ENCODE data around the gene MAU2. TPM values are rescaled to one million over a fixed set of nuclear protein-coding genes. Genes with fewer than 3 reads are reported as not detected.

The MAU2 gene
- total RNA-seq, 1 donor from 2014 or later: 55.2 TPM

DNA sequence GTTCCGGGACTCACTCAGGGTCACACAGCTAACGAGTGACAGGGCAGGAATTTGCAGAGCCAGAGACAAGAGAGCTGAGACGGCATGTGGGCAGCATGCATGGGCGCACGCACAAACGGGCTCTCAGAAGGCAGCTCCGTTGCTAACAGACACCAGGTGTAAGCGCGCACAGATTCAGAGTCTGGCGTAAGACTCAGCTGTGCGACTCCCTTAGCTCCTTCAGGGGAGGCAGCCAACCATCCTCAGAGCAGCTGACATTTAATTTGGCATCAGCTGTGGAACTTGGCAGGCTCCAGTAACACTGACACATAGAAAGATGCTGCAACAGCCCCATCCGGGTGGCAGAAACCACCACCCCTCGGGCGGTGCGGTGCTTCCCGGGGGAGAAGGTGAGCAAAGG is 40.1 kb upstream of the MAU2 start:
- no peak for DNase-seq (ENCODE audit: extremely low spot score in 2 of 2)
- intact Hi-C loops (cut with DNase I): no loop called here
- Histone ChIP-seq H3K4me3 (no peak overlapping the region), H3K27me3 (no peaks in the 10 kb centered on the region), H3K27ac (no peak overlapping the region), H3K9me3 (no peaks in the 10 kb centered on the region), H3K36me3 (peaks cover 0 to 71% of the 10 kb centered on the region in 2 donors), H3K4me1 (no peaks in the 10 kb centered on the region)
- TF ChIP-seq, protein P1, sequence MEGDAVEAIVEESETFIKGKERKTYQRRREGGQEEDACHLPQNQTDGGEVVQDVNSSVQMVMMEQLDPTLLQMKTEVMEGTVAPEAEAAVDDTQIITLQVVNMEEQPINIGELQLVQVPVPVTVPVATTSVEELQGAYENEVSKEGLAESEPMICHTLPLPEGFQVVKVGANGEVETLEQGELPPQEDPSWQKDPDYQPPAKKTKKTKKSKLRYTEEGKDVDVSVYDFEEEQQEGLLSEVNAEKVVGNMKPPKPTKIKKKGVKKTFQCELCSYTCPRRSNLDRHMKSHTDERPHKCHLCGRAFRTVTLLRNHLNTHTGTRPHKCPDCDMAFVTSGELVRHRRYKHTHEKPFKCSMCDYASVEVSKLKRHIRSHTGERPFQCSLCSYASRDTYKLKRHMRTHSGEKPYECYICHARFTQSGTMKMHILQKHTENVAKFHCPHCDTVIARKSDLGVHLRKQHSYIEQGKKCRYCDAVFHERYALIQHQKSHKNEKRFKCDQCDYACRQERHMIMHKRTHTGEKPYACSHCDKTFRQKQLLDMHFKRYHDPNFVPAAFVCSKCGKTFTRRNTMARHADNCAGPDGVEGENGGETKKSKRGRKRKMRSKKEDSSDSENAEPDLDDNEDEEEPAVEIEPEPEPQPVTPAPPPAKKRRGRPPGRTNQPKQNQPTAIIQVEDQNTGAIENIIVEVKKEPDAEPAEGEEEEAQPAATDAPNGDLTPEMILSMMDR (IDR thresholded peaks at IDR 0.05): no peak
- TF ChIP-seq POLR2AphosphoS5 (IDR thresholded peaks at IDR 0.05; ENCODE audit: insufficient read depth in 1 of 2, low read depth in 1 of 2) (no peak), POLR2A (IDR thresholded peaks at IDR 0.05) (no peak)

DNA sequence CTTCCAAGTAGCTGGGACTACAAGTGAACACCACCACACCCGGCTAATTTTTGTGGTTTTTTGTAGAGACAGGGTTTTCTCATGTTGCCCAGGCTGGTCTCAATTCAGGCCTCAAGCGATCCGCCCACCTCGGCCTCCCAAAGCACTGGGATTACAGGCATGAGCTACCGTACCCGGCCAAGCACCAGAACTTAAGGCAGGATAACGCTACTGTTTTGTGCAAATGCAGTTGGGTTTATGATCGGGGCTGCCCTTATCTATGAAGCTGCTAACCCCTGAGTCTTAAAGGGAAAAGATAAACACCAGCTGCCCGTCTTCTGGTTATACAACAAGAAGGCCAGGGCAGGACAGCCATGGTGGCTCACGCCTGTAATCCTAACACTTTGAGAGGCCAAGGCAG is 34.9 kb upstream of the MAU2 start:
- TF ChIP-seq POLR2AphosphoS5 (IDR thresholded peaks at IDR 0.05; ENCODE audit: insufficient read depth in 1 of 2, low read depth in 1 of 2): no peak
- TF ChIP-seq POLR2A (IDR thresholded peaks at IDR 0.05): no peak
- TF ChIP-seq, protein P1 (IDR thresholded peaks at IDR 0.05): no peak
- H3K36me3 ChIP-seq: peaks cover 0 to 48% of the 10 kb centered on the region in 2 donors

GRCh38 chr19:19292607-19293006 is 28.0 kb upstream of the MAU2 start:
- Histone ChIP-seq H3K4me3 (no peak overlapping the region), H3K4me1 (no peaks in the 10 kb centered on the region), H3K36me3 (peaks cover 2 to 62% of the 10 kb centered on the region in 2 donors), H3K9me3 (no peaks in the 10 kb centered on the region), H3K27ac (no peak overlapping the region), H3K27me3 (no peaks in the 10 kb centered on the region)
- intact Hi-C loops (cut with DNase I): no loop called here
- no peak for TF ChIP-seq POLR2A (IDR thresholded peaks at IDR 0.05)
- TF ChIP-seq, protein P1 (IDR thresholded peaks at IDR 0.05): no peak
- TF ChIP-seq POLR2AphosphoS5 (IDR thresholded peaks at IDR 0.05; ENCODE audit: insufficient read depth in 1 of 2, low read depth in 1 of 2): no peak
- no peak for DNase-seq (ENCODE audit: extremely low spot score in 2 of 2)

More for the DNA sequence above, 34.9 kb upstream of the MAU2 start:
- no peak overlapping the region for H3K27ac ChIP-seq
- no peak overlapping the region for H3K4me3 ChIP-seq
- no peaks in the 10 kb centered on the region for H3K27me3 ChIP-seq
- no peaks in the 10 kb centered on the region for H3K9me3 ChIP-seq
- no peak for DNase-seq (ENCODE audit: extremely low spot score in 2 of 2)
- H3K4me1 ChIP-seq: no peaks in the 10 kb centered on the region
- intact Hi-C loops (cut with DNase I): no loop called here

DNA sequence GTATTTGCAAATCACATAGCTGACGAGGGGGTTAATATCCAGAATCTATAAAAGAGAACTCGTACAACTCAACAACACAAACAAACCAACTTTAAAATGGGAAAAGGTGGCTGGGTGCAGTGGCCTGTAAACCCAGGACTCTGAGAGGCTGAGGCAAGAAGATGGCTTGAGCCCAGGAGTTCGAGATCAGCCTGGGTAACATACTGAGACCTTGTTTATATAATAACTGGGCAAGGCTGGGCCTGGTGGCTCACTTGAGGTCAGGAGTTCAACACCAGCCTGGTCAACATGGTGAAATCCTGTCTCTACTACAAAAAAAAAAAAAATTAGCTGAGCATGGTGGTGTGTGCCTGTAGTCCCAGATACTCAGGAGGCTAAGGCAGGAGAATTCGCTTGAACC is 25.7 kb upstream of the MAU2 start:
- H3K4me3 ChIP-seq: no peak overlapping the region
- DNase-seq (ENCODE audit: extremely low spot score in 2 of 2): no peak
- no peak for TF ChIP-seq POLR2AphosphoS5 (IDR thresholded peaks at IDR 0.05; ENCODE audit: insufficient read depth in 1 of 2, low read depth in 1 of 2)
- TF ChIP-seq, protein P1 (IDR thresholded peaks at IDR 0.05): no peak
- TF ChIP-seq POLR2A (IDR thresholded peaks at IDR 0.05): no peak
- H3K36me3 ChIP-seq: peaks cover 2 to 51% of the 10 kb centered on the region in 2 donors
- H3K27ac ChIP-seq: no peak overlapping the region
- intact Hi-C loops (cut with DNase I): no loop called here
- H3K4me1 ChIP-seq: no peaks in the 10 kb centered on the region
- H3K27me3 ChIP-seq: no peaks in the 10 kb centered on the region
- no peaks in the 10 kb centered on the region for H3K9me3 ChIP-seq

GRCh38 chr19:19296953-19297689 is 23.5 kb upstream of the MAU2 start:
- no peaks in the 10 kb centered on the region for H3K4me1 ChIP-seq
- TF ChIP-seq, protein P1 (IDR thresholded peaks at IDR 0.05): no peak
- TF ChIP-seq POLR2AphosphoS5 (IDR thresholded peaks at IDR 0.05; ENCODE audit: insufficient read depth in 1 of 2, low read depth in 1 of 2) (no peak), POLR2A (IDR thresholded peaks at IDR 0.05) (no peak)
- H3K27ac ChIP-seq: no peak overlapping the region
- H3K9me3 ChIP-seq: no peaks in the 10 kb centered on the region
- no peaks in the 10 kb centered on the region for H3K27me3 ChIP-seq
- intact Hi-C loops (cut with DNase I): no loop called here
- DNase-seq (ENCODE audit: extremely low spot score in 2 of 2): no peak
- no peak overlapping the region for H3K4me3 ChIP-seq
- peaks cover 0 to 50% of the 10 kb centered on the region in 2 donors for H3K36me3 ChIP-seq
